DND-41 (cell line): ENCODE measurements around the gene GALNTL6.

Experiments used
- CTCF ChIP-seq: IDR thresholded peaks from 2 replicates; pipeline ENCODE4 v1.5.1; 2012; ENCODE audit warnings: borderline replicate concordance, low read length, moderate library complexity, mild to moderate bottlenecking; ENCODE audit not compliant: poor library complexity, severe bottlenecking; ENCODE audit errors: extremely low read depth
- EZH2 ChIP-seq: IDR thresholded peaks from 3 replicates; pipeline ENCODE4 v1.6.1; 2012; ENCODE audit warnings: borderline replicate concordance, low read depth, mild to moderate bottlenecking, moderate library complexity, low read length, inconsistent platforms; ENCODE audit not compliant: severe bottlenecking

DNA sequence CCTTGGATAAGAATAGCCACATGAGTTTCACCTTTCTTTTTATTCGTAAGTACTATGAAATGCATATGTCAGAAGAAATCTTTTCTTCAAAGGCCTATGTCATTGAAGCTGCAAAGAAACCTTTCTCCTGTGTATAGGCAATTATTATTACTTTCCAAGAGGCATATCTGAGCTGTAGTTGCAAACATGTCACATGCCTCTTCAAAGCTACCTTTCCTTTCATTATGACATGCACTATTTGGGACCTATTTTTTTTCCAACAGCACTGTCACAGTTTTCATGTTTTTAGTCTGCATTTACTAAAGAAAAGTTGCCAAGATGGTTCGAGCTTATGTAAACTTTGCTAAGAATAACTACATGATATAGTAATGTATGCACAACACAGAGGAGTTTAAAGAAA, 806.6 kb downstream of the GALNTL6 start:
- TF ChIP-seq CTCF = no peak
- TF ChIP-seq EZH2 = no peak
